A549 (cell line): ENCODE data around the gene CDH22. TPM values are rescaled to one million over a fixed set of nuclear protein-coding genes. Genes with fewer than 3 reads are reported as not detected.

Source experiments
- ATAC-seq, 2 experiments: fragments of 200-7000 bp in 1 of 2; fragments of >200 bp in 1 of 2; cut with Nextera tagmentation in 1 of 2; cut with Tn5 transposase in 1 of 2; 3 replicates each; pipeline versions ENCODE4 v1.8.0 to v1.9.1; 2018 to 2020; ENCODE audit warnings: mild to moderate bottlenecking in 1 of 2, moderate library complexity in 1 of 2
- CTCF ChIA-PET: fragments of 300-600 bp; sonication (Branson Sonifier 250); formaldehyde crosslinking; extraction: SDS; loops from one replicate; lab custom pipeline; 2021; ENCODE audit warnings: antibody characterized with exemption, inconsistent platforms; lab: Yijun Ruan, JAX
- POLR2A ChIA-PET: fragments of 350-600 bp; formaldehyde crosslinking; extraction: SDS; loops from one replicate; lab custom pipeline; 2021; ENCODE audit warnings: antibody characterized with exemption, inconsistent platforms; lab: Yijun Ruan, JAX
- DNase-seq, 2 experiments: peaks; one replicate each; pipeline versions ENCODE4 v3.0.0 to v3.0.0-alpha.2; 2011 to 2016; ENCODE audit warnings: low read depth in 1 of 2, low spot score in 1 of 2
- FAIRE-seq: peaks from 2 replicates; lab custom pipeline; 2011; peaks lifted over from hg19 to GRCh38; lab: Jason Lieb, UNC
- H3K27ac ChIP-seq, 2 experiments: fragments of >200 bp; sonication (Bioruptor Twin); formaldehyde crosslinking; 3 replicates each; pipeline ENCODE4 v1.5.1; 2016 to 2017
- H3K4me1 ChIP-seq: fragments of >200 bp; sonication (Bioruptor Twin); formaldehyde crosslinking; 3 replicates; pipeline ENCODE4 v1.6.1; 2016
- H3K4me2 ChIP-seq: fragments of >200 bp; sonication (Bioruptor Twin); formaldehyde crosslinking; 3 replicates; pipeline ENCODE4 v1.6.1; 2016
- H3K4me3 ChIP-seq: fragments of >200 bp; sonication (Bioruptor Twin); formaldehyde crosslinking; 3 replicates; pipeline ENCODE4 v1.5.1; 2016
- H3K9me3 ChIP-seq: fragments of >200 bp; sonication (Bioruptor Twin); formaldehyde crosslinking; 3 replicates; pipeline ENCODE4 v1.6.1; 2016
- ATOH8 ChIP-seq: fragments of 250-450 bp; sonication (Bioruptor Pico); IDR thresholded peaks from 2 replicates; pipeline ENCODE4 v1.5.0; 2020; ENCODE audit warnings: low read depth, mild to moderate bottlenecking, moderate library complexity
- CBX2 ChIP-seq: fragments of 200-600 bp; sonication (generic); IDR thresholded peaks from 2 replicates; pipeline ENCODE4 v1.6.1; 2016; ENCODE audit warnings: low read depth, mild to moderate bottlenecking, borderline replicate concordance
- CEBPB ChIP-seq, 2 experiments: fragments of >200 bp in 1 of 2; sonication (Bioruptor Twin) in 1 of 2; formaldehyde crosslinking in 1 of 2; IDR thresholded peaks; 2 replicates each; pipeline ENCODE4 v1.6.1; 2012 to 2016
- CHD4 ChIP-seq: fragments of 200-600 bp; sonication (generic); IDR thresholded peaks from 2 replicates; pipeline ENCODE4 v1.6.1; 2016; ENCODE audit warnings: antibody characterized with exemption, mild to moderate bottlenecking, borderline replicate concordance
- E2F6 ChIP-seq: IDR thresholded peaks from 2 replicates; pipeline ENCODE4 v1.6.1; 2012; ENCODE audit warnings: low read depth, borderline replicate concordance
- EHMT2 ChIP-seq: fragments of 200-600 bp; sonication (generic); IDR thresholded peaks from 2 replicates; pipeline ENCODE4 v1.6.1; 2016; ENCODE audit warnings: antibody characterized with exemption, low read depth, mild to moderate bottlenecking, moderate library complexity
- FOSB ChIP-seq: fragments of 250-450 bp; sonication (Bioruptor Pico); IDR thresholded peaks from 2 replicates; pipeline ENCODE4 v1.5.0; 2020; ENCODE audit warnings: mild to moderate bottlenecking, moderate library complexity
- FOSL2 ChIP-seq, 2 experiments: fragments of 450-650 bp in 1 of 2; fragments of >200 bp in 1 of 2; sonication (Bioruptor Twin) in 1 of 2; formaldehyde crosslinking; IDR thresholded peaks; 2 replicates each; pipeline versions ENCODE4 v1.5.0 to v1.6.1; 2016 to 2020; ENCODE audit warnings: mild to moderate bottlenecking in 1 of 2, moderate library complexity in 1 of 2
- FOXS1 ChIP-seq: fragments of 250-450 bp; sonication (Bioruptor Pico); IDR thresholded peaks from 2 replicates; pipeline ENCODE4 v1.5.0; 2020; ENCODE audit warnings: mild to moderate bottlenecking, moderate library complexity
- GATA3 ChIP-seq: IDR thresholded peaks from 2 replicates; pipeline ENCODE4 v1.6.1; 2012; ENCODE audit warnings: borderline replicate concordance
- JUNB ChIP-seq: fragments of >200 bp; sonication (Bioruptor Twin); formaldehyde crosslinking; IDR thresholded peaks from 2 replicates; pipeline ENCODE4 v1.6.1; 2016
- MAFK ChIP-seq: fragments of 450-650 bp; IDR thresholded peaks from 2 replicates; pipeline ENCODE4 v1.6.1; 2014; ENCODE audit not compliant: partially characterized antibody
- MYC ChIP-seq: IDR thresholded peaks from 2 replicates; pipeline ENCODE4 v1.6.1; 2012; ENCODE audit warnings: mild to moderate bottlenecking, inconsistent platforms, low read length, improper control_type of control experiment, borderline replicate concordance
- NFE2L2 ChIP-seq: fragments of 150-350 bp; conservative IDR thresholded peaks from 2 replicates; pipeline ENCODE4 v1.6.1; 2014; ENCODE audit warnings: low read length
- ZSCAN20 ChIP-seq: fragments of 250-450 bp; sonication (Bioruptor Pico); IDR thresholded peaks from 2 replicates; pipeline ENCODE4 v1.8.0; 2022; ENCODE audit warnings: mild to moderate bottlenecking, moderate library complexity
- WGBS: methylation state at CpG from one replicate; pipeline ENCODE4 v1.1.6; 2017; ENCODE audit errors: missing lambda C conversion rate; 5-methylcytosine and 5-hydroxymethylcytosine counted together
- polyA plus RNA-seq, 4 experiments: library from polyadenylated mRNA; depleted of rRNA in 3 of 4; stranded (reverse); fragments of >200 nt; fragmentation: RNase III in 1 of 4; extraction: RNeasy Plus Mini Kit Qiagen cat#74134 plus additional on column Dnase treatment in 1 of 4; gene quantifications; 2 replicates in 3 of 4; 3 replicates in 1 of 4; pipeline ENCODE4 v1.2.3, GENCODE V29; 2011 to 2017
- TF ChIP-seq, protein P1 (sequence below): fragments of 150-350 bp; IDR thresholded peaks from 2 replicates; pipeline ENCODE4 v1.6.1; 2014; ENCODE audit warnings: low read depth, mild to moderate bottlenecking, low read length

The CDH22 gene
- polyA plus RNA-seq, 2 of the 4 experiments (the other 2 are of a cell fraction): not detected

- Histone ChIP-seq H3K4me2 (no peak overlapping the region), H3K9me3 (no peaks in the 10 kb centered on the region), H3K27ac (no peak overlapping the region), H3K4me1 (peaks cover 13% of the 10 kb centered on the region), H3K4me3 (no peak overlapping the region)
- TF ChIP-seq CEBPB (IDR thresholded peaks at IDR 0.05) (no peak), NFE2L2 (no peak), MAFK (peak; percentile 7)
- no peak for ATAC-seq
- no peak for FAIRE-seq
- ChIA-PET POLR2A (no interaction called here), CTCF (no interaction called here)
- 53% methylated on average over 8 of the region's 8 CpGs for WGBS
- DNase-seq: no peak
Measured at GRCh38 chr20:46285072-46285471, 23.2 kb downstream of the CDH22 start.

DNA sequence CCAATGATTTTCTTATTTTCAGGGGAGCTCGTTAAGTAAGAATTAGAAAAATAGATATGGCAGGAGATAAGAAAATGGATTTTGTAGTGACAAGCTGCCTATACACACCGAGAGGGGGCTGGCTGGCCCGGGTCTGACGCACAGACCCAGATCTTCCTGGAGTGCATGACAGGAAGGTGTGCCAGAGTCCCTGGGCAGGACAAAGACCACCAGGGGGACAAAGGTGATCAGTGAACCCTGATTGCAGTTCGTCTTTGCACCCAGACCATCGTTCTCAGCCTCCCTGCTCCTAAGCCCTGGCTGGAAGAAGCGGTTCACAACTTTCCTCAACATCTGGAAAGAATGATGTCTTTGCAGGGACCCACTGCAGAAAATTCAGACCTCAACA is 24.3 kb downstream of the CDH22 start:
- no peak for FAIRE-seq
- no peak overlapping the region for H3K4me2 ChIP-seq
- CTCF ChIA-PET: interaction anchor here (0.8 to 1.2 kb wide), 3 partner anchors 17 to 154 kb away, joined by 3 read pairs; no protein-coding TSS in a partner anchor

DNA sequence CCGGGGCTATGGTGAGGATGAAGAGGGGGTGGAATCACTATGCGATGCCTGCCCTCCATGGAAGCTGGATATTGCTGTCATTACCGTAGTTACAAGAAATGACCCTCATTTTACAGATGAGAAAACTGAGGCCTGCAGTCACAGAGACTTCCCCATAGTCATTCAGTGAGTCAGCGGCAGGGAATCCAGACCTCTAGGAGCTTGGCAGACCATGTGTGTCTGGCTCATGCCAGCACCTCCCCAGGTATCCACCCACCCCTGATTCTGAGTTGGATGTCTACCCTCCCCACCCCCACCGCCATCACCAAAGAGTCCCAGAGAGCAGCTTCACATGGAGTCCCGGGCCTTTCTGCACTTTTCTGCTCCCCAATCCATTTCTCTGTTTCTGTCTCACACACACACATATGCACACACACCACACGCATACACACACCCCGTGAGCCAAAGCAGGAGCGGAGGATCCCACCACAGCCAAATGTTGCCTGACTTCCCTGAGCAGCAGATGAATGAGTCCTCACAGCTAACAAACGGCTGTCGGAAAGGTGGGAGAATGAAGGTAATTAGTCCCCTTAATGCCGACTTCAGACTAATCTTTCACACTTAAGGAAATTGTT is 24.8 kb downstream of the CDH22 start:
- no peak overlapping the region for H3K27ac ChIP-seq
- TF ChIP-seq CEBPB (IDR thresholded peaks at IDR 0.05) (no peak), FOSL2 (IDR thresholded peaks at IDR 0.05) (no peak), FOSL2 (CRISPR knock-in tag; IDR thresholded peaks at IDR 0.05) (peak; percentile 22; the same call in 1 of the 2 replicates), CBX2 (no peak), MYC (no peak)
- TF ChIP-seq, all 56 proteins: peak for 1
- Histone ChIP-seq H3K4me2 (peak overlapping the region; percentile 33; the same call in 1 of the 3 replicates), H3K9me3 (no peaks in the 10 kb centered on the region), H3K4me1 (peaks cover 13% of the 10 kb centered on the region), H3K4me3 (no peak overlapping the region)
- ChIA-PET POLR2A (no interaction called here), CTCF (interaction anchor here (0.8 to 1.2 kb wide), 3 partner anchors 17 to 154 kb away, joined by 3 read pairs; no protein-coding TSS in a partner anchor)
- WGBS: 46% methylated on average over 10 of the region's 12 CpGs
- no peak for FAIRE-seq
- peak; percentile 35 to 45 for DNase-seq
- peak; percentile 51 to 64; a peak in 3 of 6 replicates for ATAC-seq

More for the DNA sequence above, 24.3 kb downstream of the CDH22 start:
- Histone ChIP-seq H3K9me3 (no peaks in the 10 kb centered on the region), H3K4me1 (peaks cover 13% of the 10 kb centered on the region), H3K4me3 (no peak overlapping the region), H3K27ac (no peak overlapping the region)
- no peak for DNase-seq
- TF ChIP-seq FOXS1 (CRISPR knock-in tag): no peak
- no peak for TF ChIP-seq EHMT2
- TF ChIP-seq ATOH8: no peak
- no peak for TF ChIP-seq FOSB (CRISPR knock-in tag)
- TF ChIP-seq, protein P1, sequence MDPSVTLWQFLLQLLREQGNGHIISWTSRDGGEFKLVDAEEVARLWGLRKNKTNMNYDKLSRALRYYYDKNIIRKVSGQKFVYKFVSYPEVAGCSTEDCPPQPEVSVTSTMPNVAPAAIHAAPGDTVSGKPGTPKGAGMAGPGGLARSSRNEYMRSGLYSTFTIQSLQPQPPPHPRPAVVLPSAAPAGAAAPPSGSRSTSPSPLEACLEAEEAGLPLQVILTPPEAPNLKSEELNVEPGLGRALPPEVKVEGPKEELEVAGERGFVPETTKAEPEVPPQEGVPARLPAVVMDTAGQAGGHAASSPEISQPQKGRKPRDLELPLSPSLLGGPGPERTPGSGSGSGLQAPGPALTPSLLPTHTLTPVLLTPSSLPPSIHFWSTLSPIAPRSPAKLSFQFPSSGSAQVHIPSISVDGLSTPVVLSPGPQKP: no peak
- TF ChIP-seq JUNB: no peak
- WGBS: 42% methylated on average over 7 of the region's 7 CpGs
- POLR2A ChIA-PET: no interaction called here
- ATAC-seq: 0 out of 6 replicates have a peak, but pooled peaks of 1 of the 2 experiments have one; percentile 32

GRCh38 chr20:46282669-46283068 is 25.6 kb downstream of the CDH22 start:
- DNase-seq: no peak
- TF ChIP-seq GATA3: no peak

DNA sequence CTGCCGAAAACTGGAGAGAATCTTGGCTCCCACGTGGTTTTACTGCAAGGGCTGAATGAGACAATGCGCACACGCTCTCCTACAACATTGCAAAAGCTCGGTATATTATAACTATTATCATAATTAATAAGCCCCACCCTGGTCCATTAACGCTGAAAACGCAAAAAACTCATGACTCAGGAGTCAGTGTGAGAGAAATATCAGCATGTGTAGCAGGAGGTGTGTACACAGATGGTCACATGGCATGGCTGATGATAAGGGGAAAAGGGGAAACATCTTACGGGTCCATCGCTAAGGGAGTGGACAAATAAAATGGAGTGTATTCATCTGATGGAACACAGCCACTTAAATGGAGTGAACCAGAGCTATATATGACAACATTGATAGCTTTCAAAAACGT is 29.2 kb downstream of the CDH22 start:
- POLR2A ChIA-PET: no interaction called here
- no peak for ATAC-seq
- CTCF ChIA-PET: interaction anchor here (1.3 to 1.7 kb wide), 3 partner anchors 14 to 47 kb away, joined by 3 to 5 read pairs (median 3); no protein-coding TSS in a partner anchor
- WGBS: 47% methylated on average over 10 of the region's 10 CpGs
- no peak for FAIRE-seq
- no peak for DNase-seq
- Histone ChIP-seq H3K9me3 (no peaks in the 10 kb centered on the region), H3K4me2 (no peak overlapping the region), H3K4me3 (no peak overlapping the region), H3K4me1 (peaks cover 13% of the 10 kb centered on the region), H3K27ac (no peak overlapping the region)
- TF ChIP-seq GATA3: no peak
- no peak for TF ChIP-seq ZSCAN20 (CRISPR knock-in tag)
- TF ChIP-seq FOSL2 (IDR thresholded peaks at IDR 0.05): no peak
- TF ChIP-seq FOSL2 (CRISPR knock-in tag; IDR thresholded peaks at IDR 0.05): no peak
- TF ChIP-seq E2F6: no peak
- no peak for TF ChIP-seq CHD4

More at GRCh38 chr20:46282669-46283068, 25.6 kb downstream of the CDH22 start:
- Histone ChIP-seq H3K27ac (peak overlapping the region in 1 of 2 experiments; percentile 19; a peak in 1 of 6 replicates), H3K4me3 (no peak overlapping the region), H3K4me1 (peaks cover 13% of the 10 kb centered on the region), H3K4me2 (no peak overlapping the region), H3K9me3 (no peaks in the 10 kb centered on the region)
- 43% methylated on average over 10 of the region's 11 CpGs for WGBS
- FAIRE-seq (no peak), ATAC-seq (no peak)
- CTCF ChIA-PET: interaction anchor here (0.6 to 0.7 kb wide), 2 partner anchors 26 to 83 kb away, joined by 3 read pairs; partner anchors contain the start of gene CDH22
- POLR2A ChIA-PET: no interaction called here
